SK-N-MC (cell line): ENCODE results near the gene DHX36.

ENCODE experiments used
- EZH2 ChIP-seq: fragments of 200-600 bp; sonication (generic); IDR thresholded peaks from one replicate; pipeline ENCODE4 v1.6.1; 2017; ENCODE audit warnings: antibody characterized with exemption
- FOXP2 ChIP-seq: optimal IDR thresholded peaks from 2 replicates; pipeline ENCODE3; 2011; ENCODE audit warnings: mild to moderate bottlenecking, moderate library complexity; ENCODE audit not compliant: insufficient read depth; ENCODE audit errors: extremely low read length, control extremely low read depth
- POLR2AphosphoS5 ChIP-seq: IDR thresholded peaks from 2 replicates; pipeline ENCODE4 v1.6.1; 2012; ENCODE audit warnings: mild to moderate bottlenecking, low read depth, low read length, borderline replicate concordance

DNA sequence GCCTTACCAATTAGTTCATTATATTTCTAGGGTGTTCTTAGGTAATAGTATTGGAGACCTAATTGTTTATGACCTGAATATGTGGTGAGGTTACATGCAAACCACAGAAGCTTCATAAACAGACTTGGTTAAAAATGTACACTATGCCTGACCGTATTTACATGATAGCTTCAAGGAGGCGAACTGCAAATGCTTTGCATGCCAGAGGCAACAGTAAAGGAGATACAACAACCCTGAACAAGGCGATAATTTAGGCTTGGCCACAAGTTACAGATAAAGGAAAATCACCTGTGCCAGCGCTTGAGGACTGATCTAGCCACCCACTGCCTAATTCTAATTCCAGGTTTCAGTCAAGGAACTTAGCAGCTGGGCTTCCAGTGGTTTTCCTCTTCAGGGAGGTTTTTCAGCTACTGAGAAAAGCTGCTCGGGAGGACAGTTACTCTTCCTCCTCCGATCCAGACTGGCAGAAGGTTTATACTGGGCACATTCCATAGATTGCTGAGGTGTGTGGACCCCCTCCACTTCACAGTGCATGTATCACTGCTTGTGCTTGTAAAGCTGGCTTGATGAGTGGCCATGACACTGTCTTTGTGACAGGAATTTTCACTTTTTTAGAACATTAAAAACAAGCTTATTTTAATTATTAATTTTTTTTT lies 95.6 kb downstream of the DHX36 start:
- no peak for TF ChIP-seq POLR2AphosphoS5
- TF ChIP-seq EZH2: no peak
- TF ChIP-seq FOXP2: no peak
